Osteoblast (primary cell): ENCODE results near the gene KRTAP16-1. TPM values are rescaled to one million over a fixed set of nuclear protein-coding genes. Genes with fewer than 3 reads are reported as not detected.
"Not testable (repeated sequence)": the region's sequence is repeated elsewhere in the genome, so short reads cannot be mapped to it uniquely, and the experiment has no call there.

ENCODE experiments used
- DNase-seq: peaks from one replicate; pipeline ENCODE4 v3.0.0; 2011; ENCODE audit warnings: low spot score, mixed read lengths; ENCODE audit not compliant: insufficient read length; ENCODE audit errors: missing footprints
- H2AFZ ChIP-seq: 2 replicates; pipeline ENCODE4 v1.6.0; 2011; ENCODE audit warnings: mild to moderate bottlenecking, low read length
- H3K27ac ChIP-seq: 2 replicates; pipeline ENCODE4 v1.5.1; 2011; ENCODE audit warnings: mild to moderate bottlenecking, low read depth, low read length, moderate library complexity
- H3K27me3 ChIP-seq: 2 replicates; pipeline ENCODE4 v1.6.0; 2012; ENCODE audit warnings: mild to moderate bottlenecking, control low read depth, inconsistent platforms, low read length, moderate library complexity; ENCODE audit not compliant: insufficient read depth
- H3K36me3 ChIP-seq: 2 replicates; pipeline ENCODE4 v1.5.1; 2011; ENCODE audit warnings: mild to moderate bottlenecking, low read length, control low read depth, moderate library complexity; ENCODE audit not compliant: insufficient read depth
- H3K4me1 ChIP-seq: 2 replicates; pipeline ENCODE4 v1.5.1; 2011; ENCODE audit warnings: mild to moderate bottlenecking, low read length, control low read depth, moderate library complexity; ENCODE audit not compliant: insufficient read depth
- H3K4me2 ChIP-seq: 2 replicates; pipeline ENCODE4 v1.6.0; 2011; ENCODE audit warnings: mild to moderate bottlenecking, low read length; ENCODE audit not compliant: insufficient read depth
- H3K4me3 ChIP-seq: fragments of 200-600 bp; sonication (generic); 3 replicates; pipeline ENCODE4 v1.5.1; 2012; ENCODE audit warnings: mild to moderate bottlenecking, low read length, inconsistent platforms; ENCODE audit not compliant: insufficient read depth
- H3K79me2 ChIP-seq: 2 replicates; pipeline ENCODE4 v1.6.0; 2012; ENCODE audit warnings: mild to moderate bottlenecking, low read length, control low read depth, inconsistent platforms; ENCODE audit not compliant: insufficient read depth
- H3K9me3 ChIP-seq: 2 replicates; pipeline ENCODE4 v1.5.1; 2011; ENCODE audit warnings: low read depth, low read length, control low read depth
- H4K20me1 ChIP-seq: 2 replicates; pipeline ENCODE4 v1.6.0; 2012; ENCODE audit warnings: mild to moderate bottlenecking, low read length, control low read depth; ENCODE audit not compliant: insufficient read depth
- total RNA-seq: library from RNA; depleted of rRNA; stranded (reverse); fragments of >200 nt; gene quantifications from 2 replicates; pipeline ENCODE4 v1.2.3, GENCODE V29; 2012
- TF ChIP-seq, protein P1 (sequence below): IDR thresholded peaks from 2 replicates; pipeline ENCODE4 v1.5.1; 2011; ENCODE audit warnings: mild to moderate bottlenecking, low read depth, low read length, moderate library complexity; ENCODE audit errors: extremely low read depth

The KRTAP16-1 gene, protein sequence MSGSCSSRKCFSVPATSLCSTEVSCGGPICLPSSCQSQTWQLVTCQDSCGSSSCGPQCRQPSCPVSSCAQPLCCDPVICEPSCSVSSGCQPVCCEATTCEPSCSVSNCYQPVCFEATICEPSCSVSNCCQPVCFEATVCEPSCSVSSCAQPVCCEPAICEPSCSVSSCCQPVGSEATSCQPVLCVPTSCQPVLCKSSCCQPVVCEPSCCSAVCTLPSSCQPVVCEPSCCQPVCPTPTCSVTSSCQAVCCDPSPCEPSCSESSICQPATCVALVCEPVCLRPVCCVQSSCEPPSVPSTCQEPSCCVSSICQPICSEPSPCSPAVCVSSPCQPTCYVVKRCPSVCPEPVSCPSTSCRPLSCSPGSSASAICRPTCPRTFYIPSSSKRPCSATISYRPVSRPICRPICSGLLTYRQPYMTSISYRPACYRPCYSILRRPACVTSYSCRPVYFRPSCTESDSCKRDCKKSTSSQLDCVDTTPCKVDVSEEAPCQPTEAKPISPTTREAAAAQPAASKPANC
- total RNA-seq = not detected in 2 replicates

DNA sequence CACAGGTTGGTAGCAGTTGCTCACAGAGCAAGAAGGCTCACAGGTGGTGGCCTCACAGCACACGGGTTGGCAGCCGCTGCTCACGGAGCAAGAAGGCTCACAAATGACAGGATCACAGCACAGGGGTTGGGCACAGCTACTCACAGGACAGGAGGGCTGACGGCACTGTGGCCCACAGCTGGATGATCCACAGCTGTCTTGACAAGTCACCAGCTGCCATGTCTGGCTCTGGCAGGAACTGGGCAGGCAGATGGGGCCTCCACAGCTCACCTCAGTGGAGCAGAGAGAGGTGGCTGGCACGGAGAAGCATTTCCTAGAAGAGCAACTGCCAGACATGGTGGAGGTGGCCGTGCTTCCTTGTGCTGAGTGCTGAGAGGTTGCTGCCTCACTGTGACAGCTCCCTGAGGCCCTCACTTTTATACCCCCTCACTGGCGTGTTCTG, at the start of gene KRTAP16-1:
Gene KRTAP16-1 (minus strand): TSS at position 392 of the 442 bp plus-strand sequence. CDS start 56 bp downstream, at position 336.
- H3K4me3 ChIP-seq = peak within 1 kb of the TSS; percentile 38
- H3K9me3 ChIP-seq = no peaks in the 10 kb centered on the region
- H3K4me1 ChIP-seq = peaks cover 11% of the 10 kb centered on the region
- H2AFZ ChIP-seq = peak within 1 kb of the TSS; percentile 83
- no peak for DNase-seq
- TF ChIP-seq, protein P1, sequence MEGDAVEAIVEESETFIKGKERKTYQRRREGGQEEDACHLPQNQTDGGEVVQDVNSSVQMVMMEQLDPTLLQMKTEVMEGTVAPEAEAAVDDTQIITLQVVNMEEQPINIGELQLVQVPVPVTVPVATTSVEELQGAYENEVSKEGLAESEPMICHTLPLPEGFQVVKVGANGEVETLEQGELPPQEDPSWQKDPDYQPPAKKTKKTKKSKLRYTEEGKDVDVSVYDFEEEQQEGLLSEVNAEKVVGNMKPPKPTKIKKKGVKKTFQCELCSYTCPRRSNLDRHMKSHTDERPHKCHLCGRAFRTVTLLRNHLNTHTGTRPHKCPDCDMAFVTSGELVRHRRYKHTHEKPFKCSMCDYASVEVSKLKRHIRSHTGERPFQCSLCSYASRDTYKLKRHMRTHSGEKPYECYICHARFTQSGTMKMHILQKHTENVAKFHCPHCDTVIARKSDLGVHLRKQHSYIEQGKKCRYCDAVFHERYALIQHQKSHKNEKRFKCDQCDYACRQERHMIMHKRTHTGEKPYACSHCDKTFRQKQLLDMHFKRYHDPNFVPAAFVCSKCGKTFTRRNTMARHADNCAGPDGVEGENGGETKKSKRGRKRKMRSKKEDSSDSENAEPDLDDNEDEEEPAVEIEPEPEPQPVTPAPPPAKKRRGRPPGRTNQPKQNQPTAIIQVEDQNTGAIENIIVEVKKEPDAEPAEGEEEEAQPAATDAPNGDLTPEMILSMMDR = no peak
- no peaks in the 10 kb centered on the region for H4K20me1 ChIP-seq
- no peaks in the 10 kb centered on the region for H3K79me2 ChIP-seq
- no peaks in the 10 kb centered on the region for H3K27me3 ChIP-seq
- H3K27ac ChIP-seq = no peak within 1 kb of the TSS
- H3K4me2 ChIP-seq = peak within 1 kb of the TSS; percentile 32
- H3K36me3 ChIP-seq = no peaks in the 10 kb centered on the region

DNA sequence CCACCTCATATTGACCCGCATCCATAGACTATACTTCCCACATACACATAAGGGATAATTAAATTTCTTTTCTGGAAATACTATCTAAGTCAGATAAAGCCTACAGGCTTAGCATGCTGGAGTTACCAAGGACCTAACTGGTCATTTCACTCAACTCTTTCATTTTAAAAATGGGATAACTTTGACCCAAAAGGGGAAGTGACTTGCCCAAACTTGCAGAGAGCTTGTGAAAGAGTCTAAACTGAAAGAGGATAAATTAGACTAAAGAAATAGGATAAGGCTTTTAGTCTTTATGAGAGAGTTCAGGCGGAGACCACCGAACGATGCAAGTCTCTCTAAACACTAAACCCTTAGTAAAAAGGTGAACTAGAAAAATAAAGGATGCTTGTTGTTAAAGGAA, 45.4 kb upstream of the KRTAP16-1 start:
- Histone ChIP-seq H3K9me3 (no peaks in the 10 kb centered on the region), H3K4me2 (no peak overlapping the region), H3K27me3 (no peaks in the 10 kb centered on the region), H3K79me2 (no peaks in the 10 kb centered on the region), H3K27ac (no peak overlapping the region), H4K20me1 (no peaks in the 10 kb centered on the region), H3K4me3 (no peak overlapping the region), H3K36me3 (no peaks in the 10 kb centered on the region), H2AFZ (no peak overlapping the region), H3K4me1 (no peaks in the 10 kb centered on the region)
- no peak for DNase-seq
- TF ChIP-seq, protein P1 = no peak

DNA sequence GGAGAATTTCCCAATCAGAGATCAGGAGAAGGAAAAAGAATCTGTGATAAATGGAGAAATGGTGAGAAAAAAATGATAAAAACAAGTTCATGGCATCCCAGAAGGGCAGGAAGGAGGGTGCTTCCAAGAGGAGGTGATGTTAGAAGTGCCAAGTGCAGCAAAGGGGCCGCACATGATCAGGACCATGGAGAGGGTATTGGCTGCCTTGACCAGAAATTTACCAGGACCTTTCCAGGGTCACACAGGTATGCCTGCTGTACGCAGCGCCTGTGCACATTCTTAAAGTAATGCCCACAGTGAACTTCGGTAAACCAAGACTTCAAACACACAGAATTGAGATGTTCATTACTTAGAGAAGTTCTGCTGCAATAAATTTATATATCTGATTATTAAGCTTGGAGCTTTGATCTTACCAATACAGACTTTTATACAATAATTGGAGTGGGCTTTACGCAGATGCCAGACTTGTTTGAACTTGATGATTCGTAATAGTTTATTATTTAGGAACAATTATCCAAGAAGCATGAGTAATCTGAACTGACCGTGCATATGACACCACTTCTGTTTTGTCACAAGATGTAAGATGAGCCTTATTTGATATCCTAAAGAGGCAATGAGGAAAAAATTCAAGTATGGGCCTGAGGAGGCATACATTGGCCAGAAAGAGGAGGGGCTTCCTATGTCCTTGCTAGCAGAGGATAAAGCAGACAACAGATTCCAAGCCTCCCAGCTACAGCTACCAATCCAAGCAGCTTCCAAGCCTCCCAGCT, 43.7 kb upstream of the KRTAP16-1 start:
- H3K27me3 ChIP-seq = no peaks in the 10 kb centered on the region
- TF ChIP-seq, protein P1 = no peak
- H3K36me3 ChIP-seq = no peaks in the 10 kb centered on the region
- DNase-seq = no peak
- H3K4me2 ChIP-seq = no peak overlapping the region
- H3K4me3 ChIP-seq = no peak overlapping the region
- H3K27ac ChIP-seq = no peak overlapping the region
- H2AFZ ChIP-seq = no peak overlapping the region
- H3K79me2 ChIP-seq = no peaks in the 10 kb centered on the region
- no peaks in the 10 kb centered on the region for H4K20me1 ChIP-seq
- H3K9me3 ChIP-seq = no peaks in the 10 kb centered on the region
- H3K4me1 ChIP-seq = no peaks in the 10 kb centered on the region

DNA sequence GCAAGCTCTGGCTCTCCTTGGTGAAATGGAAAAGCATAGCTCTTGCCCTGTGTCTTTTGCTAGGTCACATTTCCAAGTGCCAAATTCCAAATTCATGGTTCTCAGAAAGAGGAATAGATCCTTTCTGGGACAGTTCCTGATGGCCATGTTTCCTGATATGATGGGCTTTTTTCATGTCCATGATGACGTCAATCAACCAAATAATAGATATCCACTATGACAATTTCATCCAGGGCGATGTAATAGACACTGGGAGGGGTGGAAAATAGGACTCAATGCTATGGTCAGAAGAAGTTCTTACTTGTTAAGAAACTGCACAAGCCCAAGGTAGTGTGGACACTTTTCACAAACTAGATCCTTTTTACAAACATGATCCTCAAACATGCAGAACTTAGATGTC, 42.1 kb upstream of the KRTAP16-1 start:
- Histone ChIP-seq H3K27me3 (no peaks in the 10 kb centered on the region), H3K36me3 (no peaks in the 10 kb centered on the region)
- TF ChIP-seq, protein P1 = no peak

DNA sequence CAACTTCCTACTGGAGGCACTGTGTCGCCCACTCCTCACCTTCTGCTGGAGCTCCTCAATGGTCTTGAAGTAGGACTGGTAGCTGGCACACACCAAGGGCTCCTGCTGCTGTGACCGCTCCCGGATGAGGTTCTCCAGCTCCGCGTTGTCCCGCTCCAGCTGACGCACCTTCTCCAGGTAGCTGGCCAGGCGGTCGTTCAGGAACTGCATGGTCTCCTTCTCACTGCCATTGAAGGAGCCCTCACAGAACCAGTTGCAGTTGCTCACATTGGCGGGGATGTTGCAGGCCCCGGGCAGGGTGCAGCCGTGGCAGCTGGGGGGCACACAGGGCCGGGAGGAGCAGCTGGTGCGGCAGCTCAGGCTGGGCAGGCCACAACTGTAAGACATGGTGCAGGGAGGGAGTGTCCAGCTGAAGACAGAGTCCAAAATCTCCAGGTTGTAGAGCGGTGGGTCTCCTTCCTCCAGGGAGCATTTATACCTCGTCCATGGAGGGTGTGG, 41.3 kb upstream of the KRTAP16-1 start, which contains the start of gene KRT33A:
Gene KRT33A (minus strand): TSS at position 448 of the 498 bp plus-strand sequence. CDS start 61 bp downstream, at position 387.
- not testable (repeated sequence) for H3K4me2 ChIP-seq, H3K79me2 ChIP-seq, H3K27ac ChIP-seq, H4K20me1 ChIP-seq, H3K4me1 ChIP-seq, H3K4me3 ChIP-seq, H3K9me3 ChIP-seq, DNase-seq, H2AFZ ChIP-seq, H3K27me3 ChIP-seq, H3K36me3 ChIP-seq

More for the DNA sequence above, 42.1 kb upstream of the KRTAP16-1 start:
- Histone ChIP-seq H3K79me2 (no peaks in the 10 kb centered on the region), H2AFZ (no peak overlapping the region), H3K27ac (no peak overlapping the region), H4K20me1 (no peaks in the 10 kb centered on the region), H3K4me3 (no peak overlapping the region), H3K9me3 (no peaks in the 10 kb centered on the region), H3K4me2 (no peak overlapping the region), H3K4me1 (no peaks in the 10 kb centered on the region)
- DNase-seq = no peak
